ENCODE data around the gene NPTX1.

The NPTX1 gene

GRCh38 chr17:80477647-80478478, 1.5 kb upstream of the NPTX1 start:
- peak; percentile 61 for DNase-seq

- peak; percentile 65 for DNase-seq
Observed at GRCh38 chr17:80476877-80477646, 655 bp upstream of the NPTX1 start.

- DNase-seq: no peak
Observed at GRCh38 chr17:80474961-80475909, 1.2 kb downstream of the NPTX1 start.

GRCh38 chr17:80474231-80474960, 2.0 kb downstream of the NPTX1 start:
- DNase-seq: peak; percentile 16

- DNase-seq: no peak
Observed at GRCh38 chr17:80473701-80474100, 2.7 kb downstream of the NPTX1 start.

- DNase-seq: no peak
Observed at GRCh38 chr17:80472996-80473395, 3.4 kb downstream of the NPTX1 start.

GRCh38 chr17:80471922-80472321, 4.5 kb downstream of the NPTX1 start:
- DNase-seq: no peak

- DNase-seq: no peak
Observed at GRCh38 chr17:80470603-80471002, 5.8 kb downstream of the NPTX1 start.

GRCh38 chr17:80469667-80470066, 6.7 kb downstream of the NPTX1 start:
- no peak for DNase-seq

GRCh38 chr17:80468781-80469493, 7.5 kb downstream of the NPTX1 start:
- DNase-seq: no peak

- no peak for DNase-seq
Observed at GRCh38 chr17:80468242-80468641, 8.2 kb downstream of the NPTX1 start.

- no peak for DNase-seq
Observed at GRCh38 chr17:80466188-80466705, 10.2 kb downstream of the NPTX1 start.

GRCh38 chr17:80465327-80465974, 11.0 kb downstream of the NPTX1 start:
- DNase-seq: no peak

GRCh38 chr17:80464486-80464885, 11.9 kb downstream of the NPTX1 start:
- no peak for DNase-seq

GRCh38 chr17:80463784-80464400, 12.5 kb downstream of the NPTX1 start:
- DNase-seq: no peak

GRCh38 chr17:80461528-80462160, 14.8 kb downstream of the NPTX1 start:
- DNase-seq: no peak

GRCh38 chr17:80460429-80460834, 16.0 kb downstream of the NPTX1 start:
- no peak for DNase-seq

- DNase-seq: no peak
Observed at GRCh38 chr17:80459234-80459633, 17.2 kb downstream of the NPTX1 start.

GRCh38 chr17:80458016-80458415, 18.4 kb downstream of the NPTX1 start:
- no peak for DNase-seq

All from NCI-H146 (cell line).